Stimulated activated CD8-positive, alpha-beta memory T cell treated with anti-CD3 and anti-CD28 coated beads, Interleukin-15, amount 100 ng/mL, for 24 hours (primary cell): ENCODE results near the gene C12orf75.
"Not testable (repeated sequence)": the region's sequence is repeated elsewhere in the genome, so short reads cannot be mapped to it uniquely, and the experiment has no call there.

Source experiments
- DNase-seq: peaks from one replicate; pipeline ENCODE4 v3.0.0-alpha.2; 2020; ENCODE audit warnings: low read depth

C12orf75 gene

DNA sequence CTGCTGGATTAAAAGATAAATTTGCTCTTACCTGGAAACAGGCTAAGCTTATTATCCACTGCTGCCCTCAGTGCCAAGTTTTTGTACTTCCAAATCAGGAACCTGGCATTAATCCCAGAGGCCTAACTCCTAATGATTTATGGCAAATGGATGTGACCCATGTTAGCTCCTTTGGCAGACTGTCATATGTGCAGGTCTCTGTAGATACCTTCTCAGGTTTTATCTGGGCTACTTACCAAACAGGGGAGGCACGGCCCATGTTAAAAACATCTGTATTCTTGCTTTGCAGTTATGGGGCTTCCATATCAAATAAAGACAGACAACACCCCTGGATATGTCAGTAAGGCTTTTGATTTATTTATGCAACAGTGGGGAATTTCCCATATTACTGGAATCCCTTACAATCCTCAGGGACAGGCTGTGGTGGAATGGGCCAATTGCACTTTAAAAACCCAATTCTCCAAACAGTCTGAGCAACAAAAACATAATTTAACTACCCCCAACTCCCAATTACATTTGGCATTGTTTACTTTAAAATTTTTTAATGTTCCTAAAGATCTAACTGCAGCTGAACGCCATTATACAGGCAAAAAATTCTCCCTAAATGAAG lies 19.9 kb upstream of the C12orf75 start:
- not testable (repeated sequence) for DNase-seq

DNA sequence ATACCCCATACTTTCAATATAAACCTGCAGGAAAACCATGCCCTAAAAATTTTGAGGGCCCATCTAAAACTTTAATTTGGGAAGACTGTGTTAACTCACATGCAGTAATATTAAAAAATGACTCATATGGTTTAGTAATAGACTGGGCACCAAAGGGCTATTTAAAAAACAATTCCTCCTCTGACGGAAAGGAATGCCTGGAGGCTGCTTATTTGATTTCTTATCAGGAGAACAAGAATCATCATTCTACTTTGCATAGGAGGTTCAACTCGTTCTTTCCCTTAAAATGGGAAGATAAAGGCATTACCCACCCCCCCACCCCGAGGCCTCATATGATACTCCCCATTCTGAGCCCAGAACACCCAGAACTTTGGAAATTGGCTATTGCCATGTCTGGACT lies 18.6 kb upstream of the C12orf75 start:
- DNase-seq: not testable (repeated sequence)

DNA sequence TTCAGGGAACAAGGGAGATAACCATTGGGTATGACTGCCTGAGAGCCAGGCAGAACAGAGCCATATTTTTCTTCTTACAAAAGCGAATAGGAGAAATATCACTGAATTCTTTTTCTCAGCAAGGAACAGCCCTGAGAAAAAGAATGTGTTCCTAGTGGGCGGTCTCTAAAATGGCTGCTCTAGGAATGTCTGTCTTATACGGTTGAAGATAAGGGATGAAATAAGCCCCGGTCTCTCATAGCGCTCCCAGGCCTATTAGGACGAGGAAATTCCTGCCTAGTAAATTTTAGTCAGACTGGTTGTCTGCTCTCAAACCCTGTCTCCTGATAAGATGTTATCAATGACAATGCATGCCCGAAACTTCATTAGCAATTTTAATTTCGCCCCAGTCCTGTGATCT lies 16.7 kb upstream of the C12orf75 start:
- not testable (repeated sequence) for DNase-seq

DNA sequence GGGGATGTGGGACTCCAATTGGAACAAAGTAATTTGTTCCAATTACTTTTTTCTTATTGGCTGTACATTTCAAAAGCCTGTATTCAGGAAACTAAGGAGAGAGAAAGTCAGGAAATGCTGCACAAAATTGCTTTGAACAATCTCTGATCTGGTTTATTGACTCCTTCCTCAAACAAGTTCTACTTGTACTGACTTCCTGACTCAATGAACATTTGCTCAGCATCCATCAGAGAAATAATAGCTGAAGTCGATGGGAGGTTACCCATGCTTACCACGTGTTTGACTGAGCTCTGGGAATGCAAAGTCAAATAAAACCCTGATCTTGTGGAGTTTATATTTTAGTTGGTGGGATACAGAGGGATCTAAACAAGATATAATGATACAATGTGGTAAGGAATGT lies 15.4 kb upstream of the C12orf75 start:
- no peak for DNase-seq

DNA sequence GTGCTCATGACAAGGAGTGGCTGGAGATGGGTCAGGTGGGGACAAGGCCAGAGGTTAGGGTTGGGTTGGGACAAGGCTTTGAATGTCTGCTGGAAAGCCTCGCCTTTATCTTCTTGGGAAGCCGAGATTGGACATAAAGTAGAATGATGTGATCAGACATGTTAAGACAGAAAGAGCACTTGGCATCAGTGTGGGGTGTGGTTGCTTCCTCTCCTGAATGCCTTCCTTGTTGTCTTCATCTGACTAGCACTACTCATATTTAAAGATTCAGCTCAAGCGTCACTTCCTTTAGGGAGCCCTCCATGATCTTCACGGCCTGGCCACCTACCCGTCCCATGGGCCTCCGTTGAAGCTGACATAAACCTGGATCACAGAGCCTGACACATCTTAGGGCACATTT lies 14.8 kb upstream of the C12orf75 start:
- no peak for DNase-seq

DNA sequence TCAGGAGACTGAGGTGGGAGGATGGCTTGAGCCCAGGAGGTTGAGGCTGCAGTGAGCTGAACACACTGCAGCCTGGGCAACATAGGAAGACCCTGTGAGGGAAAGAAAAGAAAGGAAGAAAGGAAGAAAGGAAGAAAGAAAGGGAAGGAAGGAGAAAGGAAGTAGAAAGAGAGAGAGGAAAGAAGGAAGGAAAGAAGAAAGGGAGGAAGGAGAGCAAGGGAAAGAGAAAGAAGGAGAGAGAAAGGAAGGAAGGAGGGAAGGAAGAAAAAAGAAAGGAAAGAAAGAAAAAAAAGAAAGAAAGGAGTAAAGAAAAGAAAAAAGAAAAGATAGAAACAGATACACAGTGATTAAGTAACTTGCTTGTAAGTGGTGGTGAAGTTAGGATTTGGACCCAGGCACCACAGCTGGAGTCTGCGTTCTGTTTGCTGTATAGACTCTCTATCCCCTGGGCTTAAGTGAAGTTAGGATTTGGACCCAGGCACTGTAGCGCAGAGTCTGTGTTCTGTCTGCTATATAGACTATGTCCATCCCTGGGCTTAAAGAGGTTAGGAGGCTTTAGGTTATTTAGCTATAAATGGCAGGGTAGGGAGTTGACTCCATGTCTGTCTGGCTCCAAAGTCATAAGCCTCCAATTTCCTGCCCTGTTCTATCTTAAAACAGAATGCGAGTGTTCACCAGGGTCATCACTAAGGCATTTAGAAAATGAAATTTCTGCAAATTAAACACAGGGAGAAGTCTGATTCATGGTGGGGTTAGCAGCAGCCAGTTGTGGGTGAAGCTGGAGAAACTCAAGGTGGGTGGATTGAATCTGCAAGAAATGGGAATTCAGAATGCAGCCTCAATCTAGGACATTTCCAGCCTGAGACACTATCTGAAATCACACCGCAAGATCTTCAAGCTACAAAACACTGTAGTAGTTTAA lies 13.3 kb upstream of the C12orf75 start:
- no peak for DNase-seq

DNA sequence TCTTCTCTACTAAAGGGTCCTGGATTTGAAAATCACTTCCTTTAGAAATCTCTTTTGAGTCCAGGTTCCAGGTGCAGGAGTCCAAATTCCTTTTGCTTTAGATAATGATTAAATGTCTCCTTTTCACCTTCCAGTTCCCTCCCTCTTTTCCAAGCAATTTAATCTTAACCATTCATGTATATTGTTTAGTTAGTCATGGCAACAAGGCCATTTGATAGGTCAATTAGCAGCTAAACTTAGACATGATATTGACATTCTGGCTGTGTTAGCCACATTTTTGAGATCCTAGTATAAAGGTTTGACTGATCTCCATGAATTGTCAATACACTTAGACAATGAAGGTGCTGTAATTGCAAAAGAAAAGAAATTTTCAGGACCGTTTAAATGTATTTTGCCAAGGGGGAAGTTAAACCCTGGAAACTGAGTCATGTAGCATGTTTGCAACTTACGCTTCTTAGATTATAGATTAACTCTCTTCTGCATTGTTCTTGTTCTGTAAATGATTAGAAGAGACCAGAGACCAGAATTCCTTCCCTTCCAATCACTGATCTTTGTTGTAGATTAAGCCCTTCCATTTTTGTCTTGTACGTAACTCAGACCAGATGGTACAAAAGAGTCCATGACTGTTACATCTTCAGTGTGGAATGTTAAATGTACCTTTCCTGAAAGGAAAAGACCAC lies 12.4 kb upstream of the C12orf75 start:
- DNase-seq: no peak

DNA sequence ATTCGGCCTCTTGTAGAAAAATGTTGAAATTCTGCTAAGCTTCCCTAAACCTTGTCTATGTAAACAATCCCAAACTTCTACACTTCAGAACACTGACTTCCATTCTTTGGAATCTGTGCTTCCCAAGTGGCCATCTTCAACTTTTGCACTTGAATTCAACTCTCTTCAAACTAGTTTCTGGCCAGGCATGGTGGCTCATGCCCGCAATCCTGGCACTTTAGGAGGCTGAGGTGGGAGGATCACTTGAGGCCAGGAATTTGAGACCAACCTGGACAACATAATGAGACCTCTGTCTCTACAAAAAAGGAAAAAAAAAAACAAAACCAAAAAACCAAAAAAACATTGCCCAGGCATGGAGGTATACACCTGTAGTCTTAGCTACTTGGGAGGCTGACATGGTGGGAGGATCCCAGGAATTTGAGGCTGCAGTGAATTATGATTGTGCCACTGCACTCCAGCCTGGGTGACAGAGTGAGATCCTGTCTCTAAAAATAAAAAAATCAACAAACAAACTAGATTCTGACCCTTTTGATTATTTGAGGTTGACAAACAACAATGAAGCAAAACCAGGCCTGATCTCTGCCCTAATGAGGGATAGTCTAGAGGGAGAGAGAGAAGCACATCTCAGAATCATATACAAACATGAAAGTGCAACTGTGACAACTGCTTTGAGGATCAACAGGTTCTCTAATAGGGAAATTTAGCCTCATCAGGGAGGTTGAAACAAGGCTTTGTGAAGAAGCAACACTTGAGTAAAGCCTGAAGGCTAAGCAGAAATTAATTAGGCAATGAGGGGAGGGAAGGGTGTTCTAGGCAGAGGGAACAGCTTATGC lies 11.6 kb upstream of the C12orf75 start:
- DNase-seq: no peak

DNA sequence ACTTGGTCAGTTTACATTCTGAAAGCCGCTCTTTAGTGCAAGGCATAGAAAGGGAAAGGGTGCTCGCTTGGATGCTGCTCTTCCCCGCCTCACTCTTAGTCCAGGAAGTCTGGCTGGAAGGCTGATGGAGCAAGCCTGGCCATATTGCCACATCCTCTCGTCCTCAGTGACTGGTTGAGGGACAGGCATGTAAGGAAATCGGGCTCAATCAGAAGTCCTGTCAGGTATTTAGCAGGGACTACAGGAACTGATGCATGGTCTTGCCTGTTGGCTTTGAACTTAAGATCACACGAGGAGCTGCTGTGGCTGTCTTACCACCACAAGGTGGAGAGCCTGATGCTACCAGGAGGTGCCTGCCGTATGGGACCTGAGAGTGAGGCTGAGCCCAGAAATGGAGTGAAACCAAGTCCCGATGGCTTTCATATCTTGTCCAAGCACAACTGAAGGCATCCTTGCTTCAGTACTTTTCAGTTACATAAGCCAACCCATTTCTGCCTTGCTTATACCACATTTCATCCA lies 10.7 kb upstream of the C12orf75 start:
- no peak for DNase-seq

DNA sequence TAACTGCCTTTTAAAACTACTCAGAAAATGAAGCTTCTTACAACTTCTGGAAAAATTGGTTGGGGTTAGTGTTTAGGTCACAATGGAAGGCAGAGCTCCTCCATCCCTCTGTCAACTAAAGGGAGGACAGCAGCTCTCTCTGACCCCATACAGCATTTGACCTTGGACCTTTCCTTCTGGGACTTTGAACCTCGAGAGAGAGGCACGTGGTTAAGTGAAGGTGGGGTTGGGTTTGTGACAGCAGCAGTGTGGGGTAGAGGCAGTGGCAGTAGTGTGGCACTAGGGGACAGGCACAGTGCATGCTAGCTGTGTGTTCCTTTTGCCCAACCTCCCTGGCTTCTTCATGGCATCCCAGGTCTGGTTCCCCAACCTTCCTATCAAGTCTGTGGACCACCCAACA lies 9.4 kb upstream of the C12orf75 start:
- DNase-seq: no peak

DNA sequence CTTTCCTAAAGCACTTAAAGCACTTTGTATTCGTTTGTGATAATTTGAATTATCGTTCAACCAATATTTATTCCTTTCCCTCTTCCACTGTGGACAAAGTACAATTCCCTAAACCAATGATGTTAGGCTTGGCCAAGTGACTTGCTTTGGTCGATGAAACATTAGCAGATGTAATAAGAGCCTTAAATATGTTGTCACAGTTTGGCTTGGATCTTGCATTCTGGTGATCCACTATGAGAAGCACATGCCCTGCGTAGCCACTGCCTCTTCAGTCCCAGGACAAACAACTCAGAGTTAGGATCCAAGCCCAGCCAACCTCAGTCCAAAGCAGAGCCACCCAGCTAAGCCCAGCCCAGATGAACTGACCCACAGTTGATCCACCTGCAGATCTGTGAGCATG lies 8.4 kb upstream of the C12orf75 start:
- no peak for DNase-seq

DNA sequence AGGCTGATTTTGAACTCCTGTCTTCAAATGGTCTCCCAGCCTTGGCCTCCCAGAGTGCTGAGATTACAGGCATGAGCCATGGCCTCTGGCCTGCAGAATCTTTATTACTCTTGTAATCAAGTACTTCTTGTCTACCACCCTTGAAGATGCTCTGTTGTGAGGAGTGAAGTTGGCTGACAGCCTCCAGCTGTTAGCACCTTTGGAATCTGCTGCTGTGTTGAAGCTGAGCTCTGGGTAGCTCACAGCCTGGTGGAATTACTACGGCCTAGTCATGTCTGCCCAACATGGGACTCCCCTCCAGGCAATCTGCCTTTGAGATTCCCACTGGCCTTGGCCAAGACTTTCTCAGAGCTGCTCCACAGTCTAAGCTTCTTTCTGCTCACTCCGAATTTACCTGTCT lies 5.8 kb upstream of the C12orf75 start:
- no peak for DNase-seq

DNA sequence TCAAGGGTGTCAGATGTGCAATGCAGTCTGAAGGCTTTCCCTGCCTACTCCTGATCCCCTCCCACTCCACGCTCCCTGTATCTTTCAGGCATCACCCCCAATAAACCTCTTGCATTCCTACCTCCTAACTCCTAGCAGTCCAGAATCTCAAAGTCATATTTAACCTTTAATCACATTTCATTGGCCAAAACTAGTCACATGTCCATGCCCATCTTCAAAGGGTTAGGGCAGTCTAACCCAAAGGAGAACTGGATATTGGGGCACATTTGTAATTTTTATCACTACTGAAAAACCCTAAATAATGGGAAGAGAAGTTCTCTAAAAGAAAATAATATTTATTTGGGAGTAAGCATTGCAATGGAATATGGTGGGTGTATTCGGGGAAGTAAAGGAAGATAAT lies 5.4 kb upstream of the C12orf75 start:
- DNase-seq: no peak

DNA sequence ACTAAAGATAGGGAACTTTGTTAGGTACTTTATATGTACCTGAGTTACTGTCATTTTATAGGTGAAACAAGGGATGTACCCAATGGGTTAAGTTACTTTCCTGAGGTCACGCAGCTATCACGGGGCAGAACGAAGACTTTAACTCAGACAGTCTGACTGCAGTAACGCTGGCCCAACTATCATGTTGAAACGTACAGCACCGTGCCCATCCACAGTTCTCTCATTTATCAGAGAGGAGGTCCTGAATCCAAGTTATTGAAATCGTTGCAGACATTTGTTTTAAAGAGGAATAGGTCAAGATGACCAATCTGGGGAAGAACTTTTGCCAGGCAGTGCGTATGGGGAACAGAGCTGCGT lies 587 bp upstream of the C12orf75 start:
- no peak for DNase-seq

DNA sequence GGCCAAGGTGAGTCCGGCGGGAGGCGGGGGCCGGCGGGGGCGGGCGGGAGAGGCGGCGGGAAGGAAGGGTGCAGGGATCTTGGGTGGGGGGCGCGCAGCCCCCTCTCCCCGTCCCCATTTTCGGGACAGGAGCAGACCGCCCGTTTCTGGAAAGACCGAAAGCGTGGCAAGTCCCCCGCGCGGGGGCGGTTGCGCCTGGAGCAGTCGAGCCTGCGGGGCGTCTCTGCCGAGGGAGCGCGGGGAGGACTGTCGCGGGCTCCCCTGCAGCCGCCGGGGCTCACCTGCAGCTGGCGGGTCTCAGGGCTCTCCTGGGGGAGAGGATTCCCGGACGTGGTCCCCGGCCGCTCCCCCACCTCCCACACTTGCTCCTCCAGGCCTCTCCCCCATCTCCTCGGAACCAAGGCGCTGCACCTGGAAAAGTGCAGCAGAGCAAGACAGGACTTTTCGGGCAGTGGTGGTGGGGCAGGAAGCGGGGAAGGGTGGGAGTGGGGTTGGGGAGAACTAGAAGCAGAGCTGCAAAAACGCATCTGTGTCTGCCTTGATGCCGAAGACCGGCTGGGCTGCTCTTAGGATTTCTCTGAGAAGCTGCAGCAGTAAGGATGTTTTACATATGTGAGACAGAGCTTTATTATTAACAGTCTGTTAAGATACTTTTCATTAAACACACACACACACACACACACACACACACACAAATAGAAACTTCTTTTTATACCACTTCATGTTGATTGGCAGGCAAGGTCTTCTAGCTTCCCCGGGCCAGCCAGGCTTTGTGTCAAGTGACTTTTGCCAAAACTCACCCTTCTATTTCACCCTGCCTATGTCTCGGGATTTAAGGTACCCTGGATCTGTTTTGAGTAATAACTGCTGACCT lies 677 bp downstream of the C12orf75 start:
- DNase-seq: no peak

DNA sequence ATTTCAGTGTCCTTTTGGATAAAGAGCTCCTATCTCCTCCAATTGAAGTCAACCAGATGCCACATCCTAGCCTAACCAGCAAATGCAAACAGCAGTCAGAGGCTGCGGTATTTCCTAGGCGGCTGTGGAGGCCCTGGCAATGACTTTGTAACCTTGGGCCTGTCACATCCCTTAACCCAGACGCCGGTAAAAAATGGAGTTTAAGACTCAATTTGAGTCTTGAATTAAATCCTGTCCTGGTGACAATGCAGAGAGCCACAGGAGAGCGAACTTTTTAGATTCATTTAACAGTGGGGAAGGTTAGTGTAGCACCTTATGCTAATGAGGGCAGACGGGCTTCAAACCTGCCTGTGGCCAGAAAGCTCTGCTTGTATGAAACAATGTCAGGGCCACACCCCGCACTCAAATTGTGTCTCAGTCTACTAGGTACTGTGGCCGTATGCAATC lies 1.3 kb downstream of the C12orf75 start:
- no peak for DNase-seq

DNA sequence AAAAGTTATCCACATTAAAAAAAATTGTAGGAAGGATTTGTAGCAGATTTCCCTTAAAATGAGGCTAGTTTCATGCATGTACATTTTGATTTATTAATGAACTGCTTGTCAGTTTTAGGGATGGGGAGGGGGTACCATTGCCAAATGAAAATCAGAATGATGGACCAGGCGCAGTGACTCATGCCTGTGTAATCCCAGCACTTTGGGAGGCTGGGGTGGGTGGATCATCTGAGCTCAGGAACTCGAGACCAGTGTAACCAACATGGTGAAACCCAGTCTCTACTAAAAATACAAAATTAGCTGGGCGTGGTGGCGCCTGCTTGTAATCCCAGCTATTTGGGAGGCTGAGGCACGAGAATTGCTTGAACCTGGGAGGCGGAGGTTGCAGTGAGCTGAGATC lies 1.8 kb downstream of the C12orf75 start:
- not testable (repeated sequence) for DNase-seq

DNA sequence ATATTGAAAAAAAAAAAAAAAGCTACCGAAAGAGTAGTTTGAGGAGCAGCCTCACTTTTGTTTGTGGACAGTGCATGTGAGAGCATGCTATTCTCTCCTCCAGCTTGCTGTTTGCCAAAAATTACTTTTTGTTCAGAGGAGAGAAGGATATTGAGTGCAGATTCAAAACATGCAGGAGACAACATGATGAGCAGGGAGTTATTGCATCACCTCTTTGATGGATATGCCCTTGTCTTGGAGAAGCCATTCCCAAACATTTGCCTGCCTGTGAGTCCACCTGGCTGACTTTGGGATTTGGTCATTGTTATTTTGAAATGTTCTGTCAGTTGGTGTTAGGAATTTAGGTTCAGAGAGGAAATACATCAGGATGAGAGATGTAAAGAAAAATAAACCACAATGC lies 2.4 kb downstream of the C12orf75 start:
- no peak for DNase-seq

DNA sequence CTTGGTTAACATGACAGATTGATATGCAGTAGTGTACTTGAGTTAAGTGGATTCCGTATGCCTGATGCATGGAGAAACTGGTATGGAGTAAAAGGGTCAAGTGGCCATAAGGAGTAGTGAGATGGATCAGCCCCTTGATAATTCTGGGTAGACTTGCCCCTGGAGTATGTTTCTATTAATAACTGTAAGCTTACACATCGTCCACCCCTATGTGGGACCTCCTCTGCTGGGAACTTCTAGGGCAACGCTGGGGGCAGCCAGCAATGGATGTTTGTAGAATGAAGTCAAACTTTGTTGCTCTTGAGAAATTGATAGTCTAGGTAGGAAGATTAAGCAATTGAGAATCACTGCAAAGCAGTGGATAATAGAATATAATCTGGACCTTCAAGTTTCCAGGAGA lies 3.5 kb downstream of the C12orf75 start:
- DNase-seq: no peak

DNA sequence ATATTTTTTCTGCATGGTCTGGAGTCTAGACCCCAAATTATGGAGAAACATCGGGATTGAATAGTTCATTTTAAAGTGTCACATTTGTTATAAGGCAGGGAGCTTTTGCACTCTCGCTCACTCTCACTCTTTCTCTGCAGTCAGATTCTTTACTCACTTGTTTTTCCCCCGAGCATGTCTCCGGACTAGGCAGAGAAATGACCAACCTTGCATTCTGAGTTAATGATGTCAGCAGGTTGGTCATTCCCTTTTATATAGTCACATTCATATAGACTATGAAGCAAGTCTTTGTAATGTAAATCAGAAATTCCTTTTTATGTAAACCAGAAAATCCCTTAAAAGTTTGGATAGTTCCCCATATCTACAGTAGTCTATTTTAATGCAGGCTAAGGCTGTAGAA lies 4.1 kb downstream of the C12orf75 start:
- DNase-seq: no peak

DNA sequence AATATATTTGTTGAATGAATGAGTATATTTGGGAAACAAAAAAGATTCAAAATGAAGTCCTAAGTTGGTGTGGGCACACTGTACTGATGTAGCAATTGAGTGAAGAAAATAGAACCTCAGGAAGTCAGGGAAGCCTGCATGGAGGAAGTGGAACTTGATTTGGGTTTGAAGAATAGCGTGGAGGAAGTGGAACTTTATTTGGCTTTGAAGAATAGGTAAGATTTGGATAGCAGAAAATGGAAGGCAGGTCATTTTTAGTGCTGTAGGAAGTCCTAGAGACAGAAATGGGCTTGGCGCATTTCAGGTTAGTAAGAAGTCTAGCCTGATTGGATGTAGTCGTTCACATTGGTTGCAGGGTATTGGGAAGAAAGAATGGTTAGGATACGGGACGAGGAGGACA lies 5.4 kb downstream of the C12orf75 start:
- no peak for DNase-seq
